ENCODE results near the gene ZNF490.

DNA sequence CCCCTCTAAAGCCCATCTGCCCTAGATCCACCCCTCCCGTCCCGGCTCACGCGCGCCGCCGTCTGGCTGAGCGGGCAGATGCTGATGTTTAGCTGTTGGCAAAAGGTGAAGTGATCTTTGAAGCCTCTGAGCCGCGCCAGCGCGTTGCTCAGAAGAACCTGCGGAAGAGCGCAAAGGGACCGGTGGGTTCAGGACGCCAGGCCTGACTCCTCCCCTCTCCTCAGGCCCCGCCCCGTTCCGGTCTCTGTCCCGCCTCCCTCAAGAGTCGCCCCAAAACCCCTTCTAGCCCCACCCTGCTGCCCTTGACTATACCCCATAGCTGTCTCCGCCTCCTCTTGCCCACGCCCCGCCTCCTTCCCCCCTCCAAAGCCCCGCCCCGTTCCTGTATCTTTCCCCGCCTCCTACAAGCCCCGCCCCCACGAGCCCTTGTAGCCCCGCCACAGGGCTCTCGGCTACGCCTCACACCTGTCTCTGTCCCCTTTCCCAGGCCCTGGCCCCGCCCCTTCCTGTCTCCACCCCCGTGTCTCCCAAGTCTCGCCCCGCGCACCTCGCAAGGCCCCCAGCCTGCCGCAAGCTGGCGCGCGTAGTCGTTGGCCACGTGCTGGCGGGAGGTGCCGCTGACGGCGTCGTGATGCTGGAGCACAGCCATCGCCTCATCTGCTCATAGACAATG lies 46.4 kb upstream of the ZNF490 start:
- TF ChIP-seq POLR2A (IDR thresholded peaks at IDR 0.05) (no peak), CTCF (IDR thresholded peaks at IDR 0.05) (no peak)
